ENCODE results near the gene IL25. TPM values are rescaled to one million over a fixed set of nuclear protein-coding genes. Genes with fewer than 3 reads are reported as not detected.

Gene IL25
- total and polyA plus RNA-seq, 2 of the 8 experiments (the other 6 are each of a cell fraction or from before 2014, with no cell fraction given) = not detected

GRCh38 chr14:23355871-23356435, 16.7 kb upstream of the IL25 start:
- H3K4me1 ChIP-seq (replicated peaks in 1 of 4; ENCODE audit: control insufficient read depth in 3 of 4, insufficient read depth in 4 of 4, low read length in 3 of 4) = peaks cover 0 to 3% (median 2%) of the 10 kb centered on the region in 4 experiments; a peak in 4 of 7 replicates
- H3K79me1 ChIP-seq (ENCODE audit: low read depth, low read length) = no peaks in the 10 kb centered on the region
- no peak overlapping the region for H3K4me3 ChIP-seq (ENCODE audit: extremely low read depth in 1 of 4, insufficient read depth in 2 of 4, low read depth in 3 of 4, low read length in 4 of 4)
- H2BK15ac ChIP-seq (ENCODE audit: low read length) = no peak overlapping the region
- peaks cover 0 to 4% of the 10 kb centered on the region in 2 experiments for H4K20me1 ChIP-seq (replicated peaks in 1 of 2; ENCODE audit: control insufficient read depth in 1 of 2, insufficient read depth in 2 of 2, low read length in 2 of 2)
- H3K9ac ChIP-seq (replicated peaks in 1 of 4; ENCODE audit: extremely low read depth in 1 of 4, low read depth in 3 of 4, low read length in 3 of 4) = no peak overlapping the region
- H3K14ac ChIP-seq (ENCODE audit: insufficient read length) = no peak overlapping the region
- H4K91ac ChIP-seq (replicated peaks; ENCODE audit: insufficient read length, low read length) = no peak overlapping the region
- no peak overlapping the region for H3K18ac ChIP-seq (ENCODE audit: extremely low read depth, low read length)
- no peak overlapping the region for H2BK120ac ChIP-seq (replicated peaks; ENCODE audit: low read depth, low read length)
- DNase-seq (ENCODE audit: low read depth in 1 of 2, low spot score in 2 of 2) (no peak), FAIRE-seq (no peak)
- no peak overlapping the region for H4K8ac ChIP-seq (ENCODE audit: extremely low read depth, insufficient read depth, low read length)
- no peak overlapping the region for H2BK20ac ChIP-seq (ENCODE audit: low read length)
- POLR2A ChIA-PET (ENCODE audit: partially characterized antibody) = interaction anchor here (0.6 to 1.1 kb wide), 2 partner anchors 9 to 519 kb away, joined by 3 read pairs; partner anchors contain the start of gene MMP14
- peaks cover 10% of the 10 kb centered on the region for H3K23me2 ChIP-seq (ENCODE audit: low read depth, low read length)
- no peak overlapping the region for H4K5ac ChIP-seq (ENCODE audit: insufficient read length, low read depth, low read length)
- no peak overlapping the region for H2AK5ac ChIP-seq (ENCODE audit: low read depth, low read length)
- CTCF ChIA-PET (ENCODE audit: partially characterized antibody) = interaction anchor here (0.9 to 20.9 kb wide), 6 partner anchors 8 to 55 kb away, joined by 3 to 333 read pairs (median 20); partner anchors contain the start of genes CMTM5 and IL25
- no peak overlapping the region for H3K56ac ChIP-seq (replicated peaks; ENCODE audit: insufficient read length, low read depth, low read length)
- no peak overlapping the region for H3K4ac ChIP-seq (replicated peaks; ENCODE audit: insufficient read length, low read depth, low read length)
- H2BK5ac ChIP-seq (ENCODE audit: low read depth, low read length) = no peak overlapping the region
- 98% methylated on average over 6 of the region's 6 CpGs; no CpG with 5 or more reads in 1 of the 2 experiments for WGBS, 2 experiments (ENCODE audit: extremely low coverage in 1 of 2, insufficient coverage in 1 of 2, insufficient read length in 1 of 2, insufficient replicate concordance in 2 of 2, low coverage in 1 of 2, low lambda C conversion rate in 2 of 2, missing lambda C conversion rate in 1 of 2)
- no peak overlapping the region for H3K23ac ChIP-seq (ENCODE audit: insufficient read length)
- no peak overlapping the region for H3K4me2 ChIP-seq (ENCODE audit: insufficient read depth in 1 of 2, low read depth in 2 of 2, low read length in 2 of 2)
- H3K27ac ChIP-seq (ENCODE audit: low read depth, low read length) = no peak overlapping the region
- H2BK12ac ChIP-seq (ENCODE audit: low read depth, low read length) = no peak overlapping the region
- peaks cover 0 to 22% (median 9%) of the 10 kb centered on the region in 4 experiments; a peak in 4 of 8 replicates for H3K36me3 ChIP-seq (ENCODE audit: control insufficient read depth in 2 of 4, insufficient read depth in 4 of 4, low read length in 3 of 4)
- H3K79me2 ChIP-seq (ENCODE audit: control insufficient read depth in 1 of 2, insufficient read depth in 2 of 2, low read length in 2 of 2) = no peaks in the 10 kb centered on the region
- no peak overlapping the region for H2AFZ ChIP-seq (ENCODE audit: low read length)
- peaks cover 0 to 12% (median 8%) of the 10 kb centered on the region in 4 experiments; a peak in 6 of 7 replicates for H3K27me3 ChIP-seq (replicated peaks in 1 of 4; ENCODE audit: control insufficient read depth in 3 of 4, extremely low read depth in 1 of 4, insufficient read depth in 3 of 4, low read length in 3 of 4)
- no peaks in the 10 kb centered on the region for H3K9me3 ChIP-seq (ENCODE audit: insufficient read depth in 2 of 2, low read depth in 1 of 2, low read length in 1 of 2)
- TF ChIP-seq SP4 (IDR thresholded peaks at IDR 0.05; ENCODE audit: low read length) (no peak), SP2 (IDR thresholded peaks at IDR 0.05; ENCODE audit: low read length) (no peak), CEBPB (IDR thresholded peaks at IDR 0.05; ENCODE audit: low read depth, low read length) (no peak), SAP30 (IDR thresholded peaks at IDR 0.05; ENCODE audit: insufficient read depth, insufficient replicate concordance, low read length) (no peak), GTF2F1 (IDR thresholded peaks at IDR 0.05; ENCODE audit: borderline replicate concordance, low read depth, low read length) (no peak), JUND (IDR thresholded peaks at IDR 0.05; ENCODE audit: low read length) (no peak), SIRT6 (IDR thresholded peaks at IDR 0.05; ENCODE audit: low read length) (no peak), CREB1 (IDR thresholded peaks at IDR 0.05) (no peak), SUZ12 (IDR thresholded peaks at IDR 0.05; ENCODE audit: low read length) (no peak), POLR2A (IDR thresholded peaks at IDR 0.05; ENCODE audit: control extremely low read depth in 1 of 2, low read depth in 2 of 2, low read length in 2 of 2) (no peak; a peak in 1 of 3 replicates), NANOG (IDR thresholded peaks at IDR 0.05; ENCODE audit: insufficient read depth, low read depth, low read length, poor library complexity, severe bottlenecking) (no peak), KDM5A (IDR thresholded peaks at IDR 0.05; ENCODE audit: low read length) (no peak), CTBP2 (IDR thresholded peaks at IDR 0.05; ENCODE audit: borderline replicate concordance, insufficient read depth, insufficient read length, low read length) (no peak)

All from H1 (cell line).